Endothelial cell of umbilical vein (primary cell): ENCODE measurements around the gene SFI1. TPM values are rescaled to one million over a fixed set of nuclear protein-coding genes. Genes with fewer than 3 reads are reported as not detected.

Experiments
- BruUV-seq: library from RNA; stranded (reverse); fragments of 400-500 nt; replicated peaks from 2 replicates; lab custom pipeline; 2021; lab: Mats Ljungman, UMichigan
- CTCF ChIA-PET: fragments of 300-600, 350-600 bp; sonication (Branson Sonifier 250); formaldehyde crosslinking; loops from one replicate; lab custom pipeline; 2021; ENCODE audit warnings: antibody characterized with exemption, inconsistent platforms; lab: Charles Lee
- POLR2A ChIA-PET: fragments of 300-600, 350-600 bp; sonication (Branson Sonifier 250); formaldehyde crosslinking; loops from one replicate; lab custom pipeline; 2021; ENCODE audit warnings: antibody characterized with exemption, inconsistent platforms; lab: Charles Lee
- DNase-seq: peaks from one replicate; pipeline ENCODE4 v3.0.0-alpha.2; 2011; ENCODE audit warnings: low read depth, low spot score
- FAIRE-seq: peaks from 2 replicates; lab custom pipeline; 2011; peaks lifted over from hg19 to GRCh38; lab: Jason Lieb, UNC
- H2AFZ ChIP-seq: 2 replicates; pipeline ENCODE4 v1.6.0; 2012; ENCODE audit warnings: low read depth, low read length, control low read depth, inconsistent platforms
- H3K27ac ChIP-seq: 2 replicates; pipeline ENCODE4 v1.5.1; 2011; ENCODE audit warnings: low read depth, mild to moderate bottlenecking, control low read depth, low read length, moderate library complexity; ENCODE audit not compliant: insufficient read depth
- H3K27me3 ChIP-seq, 2 experiments: 2 replicates each; pipeline versions ENCODE4 v1.6.0 to v1.6.1; 2011; ENCODE audit warnings: low read length in 2 of 2, mixed read lengths in 1 of 2; ENCODE audit not compliant: control insufficient read depth in 2 of 2, insufficient read depth in 2 of 2
- H3K36me3 ChIP-seq, 2 experiments: 2 replicates in 1 of 2; 3 replicates in 1 of 2; pipeline ENCODE4 v1.5.1; 2011; ENCODE audit warnings: low read length in 2 of 2, mild to moderate bottlenecking in 1 of 2, moderate library complexity in 1 of 2; ENCODE audit not compliant: control insufficient read depth in 2 of 2, insufficient read depth in 2 of 2; ENCODE audit errors: extremely low read depth in 1 of 2
- H3K4me1 ChIP-seq: 3 replicates; pipeline ENCODE4 v1.5.1; 2011; ENCODE audit warnings: mild to moderate bottlenecking, low read length; ENCODE audit not compliant: control insufficient read depth, insufficient read depth; ENCODE audit errors: extremely low read depth
- H3K4me2 ChIP-seq: 2 replicates; pipeline ENCODE4 v1.6.1; 2011; ENCODE audit warnings: low read length, control low read depth, mixed read lengths; ENCODE audit not compliant: insufficient read depth
- H3K4me3 ChIP-seq, 3 experiments: fragments of 200-600 bp in 1 of 3; sonication (generic), shearing (Covaris generic) in 1 of 3; replicated peaks in 1 of 3; 2 replicates each; pipeline ENCODE4 v1.5.1; 2011 to 2016; ENCODE audit warnings: control low read depth in 3 of 3, low read length in 3 of 3, mild to moderate bottlenecking in 2 of 3, inconsistent platforms in 1 of 3, low read depth in 1 of 3, moderate library complexity in 1 of 3; ENCODE audit not compliant: insufficient read depth in 1 of 3
- H3K79me2 ChIP-seq: 2 replicates; pipeline ENCODE4 v1.6.0; 2012; ENCODE audit warnings: low read length, inconsistent platforms; ENCODE audit not compliant: control insufficient read depth, insufficient read depth
- H3K9ac ChIP-seq: replicated peaks from 2 replicates; pipeline ENCODE3; 2011; ENCODE audit warnings: low read length, control low read depth; ENCODE audit not compliant: insufficient read depth; ENCODE audit errors: extremely low read depth
- H3K9me1 ChIP-seq: replicated peaks from 3 replicates; pipeline ENCODE4 v1.6.0; 2011; ENCODE audit warnings: mild to moderate bottlenecking, low read length; ENCODE audit not compliant: control insufficient read depth, insufficient read depth; ENCODE audit errors: extremely low read depth
- H3K9me3 ChIP-seq: replicated peaks from 2 replicates; pipeline ENCODE4 v1.5.1; 2012; ENCODE audit warnings: low read length, inconsistent platforms; ENCODE audit not compliant: control insufficient read depth, insufficient read depth
- H4K20me1 ChIP-seq: replicated peaks from 2 replicates; pipeline ENCODE3; 2011; ENCODE audit warnings: mild to moderate bottlenecking, low read length; ENCODE audit not compliant: control insufficient read depth, insufficient read depth; ENCODE audit errors: extremely low read depth
- CTCF ChIP-seq, 2 donors: IDR thresholded peaks; 1 replicate in 1 of 2; 2 replicates in 1 of 2; pipeline ENCODE4 v1.5.1; 2011; ENCODE audit warnings: low read length in 2 of 2, mild to moderate bottlenecking in 2 of 2, moderate library complexity in 2 of 2, control low read depth in 1 of 2, inconsistent platforms in 1 of 2, low read depth in 1 of 2; ENCODE audit not compliant: insufficient read depth in 1 of 2; ENCODE audit errors: extremely low read depth in 1 of 2
- MAX ChIP-seq: IDR thresholded peaks from 2 replicates; pipeline ENCODE4 v1.6.1; 2011; ENCODE audit not compliant: insufficient read depth, insufficient read length
- MYC ChIP-seq: IDR thresholded peaks from one replicate; pipeline ENCODE4 v1.6.1; 2011; ENCODE audit warnings: mild to moderate bottlenecking, low read depth, low read length
- POLR2A ChIP-seq: IDR thresholded peaks from 2 replicates; pipeline ENCODE4 v1.6.1; 2012; ENCODE audit warnings: low read depth, mild to moderate bottlenecking, control low read depth, low read length
- POLR2AphosphoS5 ChIP-seq: IDR thresholded peaks from 2 replicates; pipeline ENCODE4 v1.6.1; 2012; ENCODE audit warnings: low read depth, mild to moderate bottlenecking, control low read depth, low read length, moderate library complexity; ENCODE audit not compliant: insufficient read depth
- dilution Hi-C: fragments of 300-500 bp; cut with MboI; formaldehyde crosslinking; loops from one replicate; pipeline ENCODE4 v1.15.0; 2019; ENCODE audit warnings: low sequenced_read_pairs; ENCODE audit not compliant: extremely low pct_ligation_motif_present
- intact Hi-C: fragments of 100-400 bp; cut with micrococcal nuclease; formaldehyde crosslinking; loops from one replicate; pipeline ENCODE4 v1.10.0; 2022
- polyA plus RNA-seq, 4 experiments: library from polyadenylated mRNA; depleted of rRNA in 3 of 4; stranded (reverse) in 3 of 4; unstranded in 1 of 4; fragments of >200 nt; gene quantifications; 2 replicates each; pipeline versions ENCODE4 v1.2.1 to v1.2.3, GENCODE V29; 2011 to 2012; ENCODE audit warnings: missing spikeins in 1 of 4
- total RNA-seq: library from RNA; stranded (reverse); gene quantifications from 2 replicates; pipeline ENCODE4 v1.2.3, GENCODE V29; 2021

The SFI1 gene
- total and polyA plus RNA-seq, 2 donors (not counting 3 experiments of a cell fraction or from before 2014, with no cell fraction given), result 12.5 to 46.4 TPM

GRCh38 chr22:31489632-31490495 lies 6.5 kb upstream of the SFI1 start, which contains the start of gene EIF4ENIF1:
Gene EIF4ENIF1, minus strand, starts transcription at chr22:31489842. Its CDS starts 1,124 bp downstream, at chr22:31488718.
- Histone ChIP-seq H4K20me1 (no peaks in the 10 kb centered on the region), H3K36me3 (peaks cover 0 to 3% of the 10 kb centered on the region in 2 experiments), H3K4me1 (peaks cover 24% of the 10 kb centered on the region), H3K4me2 (peak within 1 kb of the TSS; percentile 92), H3K27ac (peak within 1 kb of the TSS; percentile 84), H3K9me3 (no peaks in the 10 kb centered on the region), H3K9me1 (no peaks in the 10 kb centered on the region), H3K4me3 (peak within 1 kb of the TSS; percentile 85 to 96 (median 87)), H3K27me3 (no peaks in the 10 kb centered on the region), H2AFZ (peak within 1 kb of the TSS; percentile 41), H3K9ac (peak within 1 kb of the TSS; percentile 91), H3K79me2 (peaks cover 32% of the 10 kb centered on the region)
- ChIA-PET POLR2A (no interaction called here), CTCF (interaction anchor here (1.7 to 3.1 kb wide), 2 partner anchors 12 to 38 kb away, joined by 8 to 9 read pairs; no protein-coding TSS in a partner anchor)
- peak; percentile 56 for TF ChIP-seq POLR2AphosphoS5
- TF ChIP-seq MYC, result no peak
- peak; percentile 35 for TF ChIP-seq MAX
- peak; percentile 6 for TF ChIP-seq POLR2A
- no peak for TF ChIP-seq CTCF (IDR thresholded peaks at IDR 0.05; ENCODE audit: extremely low read depth in 1 of 2, insufficient read depth in 1 of 2, low read depth in 1 of 2, low read length in 2 of 2)
- DNase-seq (peak; percentile 86), FAIRE-seq (peak; percentile 77)
- no TSS peak for BruUV-seq
- intact Hi-C loops (loop anchor here (1.0 to 2.0 kb wide), 3 partner anchors 41 to 144 kb away; no protein-coding TSS in a partner anchor), dilution Hi-C loops (no loop called here)
